Fibroblast of the aortic adventitia (primary cell): Measurements from ENCODE around the gene PIK3C2B. TPM values are rescaled to one million over a fixed set of nuclear protein-coding genes. Genes with fewer than 3 reads are reported as not detected.
A peak's percentile ranks its signal among the peaks of the same experiment; 100 is the strongest.
"Not testable (repeated sequence)": the region's sequence is repeated elsewhere in the genome, so short reads cannot be mapped to it uniquely, and the experiment has no call there.

Experiments
- DNase-seq: peaks from one replicate; pipeline ENCODE4 v3.0.0-alpha.2; 2010; ENCODE audit warnings: low read depth
- H3K4me3 ChIP-seq: 2 replicates; pipeline ENCODE4 v1.5.1; 2011; ENCODE audit warnings: low read depth, mild to moderate bottlenecking, control low read depth, low read length, moderate library complexity
- CTCF ChIP-seq: IDR thresholded peaks from 2 replicates; pipeline ENCODE4 v1.5.1; 2011; ENCODE audit warnings: mild to moderate bottlenecking, low read length, control low read depth, inconsistent platforms; ENCODE audit not compliant: insufficient read depth
- total RNA-seq: library from RNA; depleted of rRNA; stranded (reverse); fragments of >200 nt; gene quantifications from 2 replicates; pipeline ENCODE4 v1.2.3, GENCODE V29; 2012; ENCODE audit warnings: low replicate concordance

PIK3C2B gene
- total RNA-seq, 1 donor = 4.5 TPM

- no peak for DNase-seq
- H3K4me3 ChIP-seq = no peak overlapping the region
- TF ChIP-seq CTCF = peak; percentile 12
Observed at GRCh38 chr1:204529371-204529895, 34.8 kb upstream of the PIK3C2B start.

GRCh38 chr1:204528677-204529076 lies 34.1 kb upstream of the PIK3C2B start:
- DNase-seq = no peak
- no peak for TF ChIP-seq CTCF

GRCh38 chr1:204528241-204528640 lies 33.6 kb upstream of the PIK3C2B start:
- no peak for TF ChIP-seq CTCF
- no peak for DNase-seq
- H3K4me3 ChIP-seq = no peak overlapping the region

More at GRCh38 chr1:204528677-204529076, 34.1 kb upstream of the PIK3C2B start:
- no peak overlapping the region for H3K4me3 ChIP-seq

- no peak overlapping the region for H3K4me3 ChIP-seq
- TF ChIP-seq CTCF = no peak
- no peak for DNase-seq
Observed at GRCh38 chr1:204524986-204525385, 30.4 kb upstream of the PIK3C2B start.

GRCh38 chr1:204523605-204524215 lies 29.1 kb upstream of the PIK3C2B start:
- TF ChIP-seq CTCF = no peak
- DNase-seq = no peak
- no peak overlapping the region for H3K4me3 ChIP-seq

- not testable (repeated sequence) for DNase-seq
Observed at GRCh38 chr1:204521941-204522521, 27.4 kb upstream of the PIK3C2B start.

GRCh38 chr1:204520834-204521709 lies 26.5 kb upstream of the PIK3C2B start:
- TF ChIP-seq CTCF = no peak
- peak; percentile 19 for DNase-seq

More at GRCh38 chr1:204521941-204522521, 27.4 kb upstream of the PIK3C2B start:
- not testable (repeated sequence) for H3K4me3 ChIP-seq

GRCh38 chr1:204517382-204517781 lies 22.8 kb upstream of the PIK3C2B start:
- DNase-seq = not testable (repeated sequence)
- peak overlapping the region; percentile 77 for H3K4me3 ChIP-seq

More at GRCh38 chr1:204520834-204521709, 26.5 kb upstream of the PIK3C2B start:
- H3K4me3 ChIP-seq = no peak overlapping the region
